ENCODE data around the gene CEP76.

- TF ChIP-seq CTCF (IDR thresholded peaks at IDR 0.05; ENCODE audit: insufficient read depth, low read depth, low read length) (no peak), EZH2 (IDR thresholded peaks at IDR 0.05; ENCODE audit: insufficient read depth, low read length) (no peak)
These were observed 46.0 kb downstream of the CEP76 start for GRCh38 chr18:12656605-12656937.
